ENCODE measurements around the gene KANSL1L.
"Not testable (repeated sequence)": the region's sequence is repeated elsewhere in the genome, so short reads cannot be mapped to it uniquely, and the experiment has no call there.

The KANSL1L gene

GRCh38 chr2:210171309-210172218, at the start of gene KANSL1L:
Gene KANSL1L (minus strand): TSS chr2:210171409. CDS start chr2:210154582, 16,827 bp downstream.
- peak; percentile 98 for DNase-seq

- DNase-seq: no peak
Observed at GRCh38 chr2:210215120-210215519, 43.9 kb upstream of the KANSL1L start.

GRCh38 chr2:210210185-210210584, 39.0 kb upstream of the KANSL1L start:
- DNase-seq: no peak

- DNase-seq: no peak
Observed at GRCh38 chr2:210207929-210208328, 36.7 kb upstream of the KANSL1L start.

GRCh38 chr2:210203558-210203957, 32.3 kb upstream of the KANSL1L start:
- DNase-seq: no peak

GRCh38 chr2:210203147-210203546, 31.9 kb upstream of the KANSL1L start:
- DNase-seq: no peak

GRCh38 chr2:210199854-210200253, 28.6 kb upstream of the KANSL1L start:
- DNase-seq: no peak

GRCh38 chr2:210199186-210199765, 28.1 kb upstream of the KANSL1L start:
- no peak for DNase-seq

GRCh38 chr2:210198326-210198725, 27.1 kb upstream of the KANSL1L start:
- no peak for DNase-seq

- no peak for DNase-seq
Observed at GRCh38 chr2:210197720-210198119, 26.5 kb upstream of the KANSL1L start.

GRCh38 chr2:210195101-210195852, 24.1 kb upstream of the KANSL1L start:
- no peak for DNase-seq

GRCh38 chr2:210190345-210190744, 19.1 kb upstream of the KANSL1L start:
- no peak for DNase-seq

- DNase-seq: no peak
Observed at GRCh38 chr2:210189452-210190138, 18.4 kb upstream of the KANSL1L start.

GRCh38 chr2:210188755-210189154, 17.5 kb upstream of the KANSL1L start:
- no peak for DNase-seq

- no peak for DNase-seq
Observed at GRCh38 chr2:210188190-210188589, 17.0 kb upstream of the KANSL1L start.

GRCh38 chr2:210183936-210184335, 12.7 kb upstream of the KANSL1L start:
- DNase-seq: not testable (repeated sequence)

- not testable (repeated sequence) for DNase-seq
Observed at GRCh38 chr2:210181606-210182088, 10.4 kb upstream of the KANSL1L start.

- not testable (repeated sequence) for DNase-seq
Observed at GRCh38 chr2:210181033-210181605, 9.9 kb upstream of the KANSL1L start.

- no peak for DNase-seq
Observed at GRCh38 chr2:210180477-210180876, 9.3 kb upstream of the KANSL1L start.

GRCh38 chr2:210179351-210179990, 8.3 kb upstream of the KANSL1L start:
- no peak for DNase-seq

GRCh38 chr2:210177769-210178168, 6.6 kb upstream of the KANSL1L start:
- DNase-seq: no peak

- not testable (repeated sequence) for DNase-seq
Observed at GRCh38 chr2:210177115-210177514, 5.9 kb upstream of the KANSL1L start.
